Dermis blood vessel endothelial cell (primary cell): Measurements from ENCODE around the gene VAT1L. TPM values are rescaled to one million over a fixed set of nuclear protein-coding genes. Genes with fewer than 3 reads are reported as not detected.

Source experiments
- DNase-seq: peaks from one replicate; pipeline ENCODE4 v3.0.0; 2010
- total RNA-seq: library from RNA; depleted of rRNA; stranded (reverse); fragments of >200 nt; gene quantifications from 2 replicates; pipeline ENCODE4 v1.2.3, GENCODE V29; 2014

VAT1L gene
- total RNA-seq, 1 donor from 2014 or later, result 1.4 TPM

GRCh38 chr16:77869997-77870813, 81.8 kb downstream of the VAT1L start:
- DNase-seq, result peak; percentile 24

- no peak for DNase-seq
Measured at GRCh38 chr16:77871932-77872331, 83.6 kb downstream of the VAT1L start.

GRCh38 chr16:77873066-77873465, 84.7 kb downstream of the VAT1L start:
- no peak for DNase-seq

- no peak for DNase-seq
Measured at GRCh38 chr16:77874347-77874746, 86.0 kb downstream of the VAT1L start.

- DNase-seq, result no peak
Measured at GRCh38 chr16:77876776-77877175, 88.4 kb downstream of the VAT1L start.

DNA sequence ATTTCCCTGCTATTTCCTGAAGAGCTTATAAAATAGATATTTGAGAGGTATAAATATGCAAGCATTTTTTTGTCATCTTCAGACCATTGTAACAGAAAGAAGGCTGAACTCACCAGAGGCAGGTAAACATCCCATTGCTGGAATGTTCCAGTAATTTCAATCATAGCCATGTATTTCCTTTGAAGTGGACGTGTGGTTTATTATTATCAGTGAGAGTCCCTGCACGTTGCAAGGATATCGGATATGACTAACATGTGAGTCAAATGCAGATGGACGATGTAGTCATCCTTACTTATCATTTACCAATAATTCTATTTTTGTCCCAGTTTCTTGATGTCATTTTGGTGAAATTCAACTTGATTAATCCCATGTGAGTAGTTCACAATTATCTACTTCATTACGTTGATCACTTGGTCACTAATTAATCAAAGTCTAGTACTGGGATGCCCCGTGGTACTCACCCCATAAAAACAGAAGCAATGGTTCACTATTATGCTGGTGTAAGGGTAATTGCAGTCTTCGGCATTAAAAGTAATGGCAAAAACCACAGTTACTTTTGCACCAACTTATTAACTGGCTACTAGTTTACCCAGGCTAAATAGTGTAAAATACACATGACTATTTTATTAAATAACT, 89.5 kb downstream of the VAT1L start:
- peak; percentile 94 for DNase-seq

DNA sequence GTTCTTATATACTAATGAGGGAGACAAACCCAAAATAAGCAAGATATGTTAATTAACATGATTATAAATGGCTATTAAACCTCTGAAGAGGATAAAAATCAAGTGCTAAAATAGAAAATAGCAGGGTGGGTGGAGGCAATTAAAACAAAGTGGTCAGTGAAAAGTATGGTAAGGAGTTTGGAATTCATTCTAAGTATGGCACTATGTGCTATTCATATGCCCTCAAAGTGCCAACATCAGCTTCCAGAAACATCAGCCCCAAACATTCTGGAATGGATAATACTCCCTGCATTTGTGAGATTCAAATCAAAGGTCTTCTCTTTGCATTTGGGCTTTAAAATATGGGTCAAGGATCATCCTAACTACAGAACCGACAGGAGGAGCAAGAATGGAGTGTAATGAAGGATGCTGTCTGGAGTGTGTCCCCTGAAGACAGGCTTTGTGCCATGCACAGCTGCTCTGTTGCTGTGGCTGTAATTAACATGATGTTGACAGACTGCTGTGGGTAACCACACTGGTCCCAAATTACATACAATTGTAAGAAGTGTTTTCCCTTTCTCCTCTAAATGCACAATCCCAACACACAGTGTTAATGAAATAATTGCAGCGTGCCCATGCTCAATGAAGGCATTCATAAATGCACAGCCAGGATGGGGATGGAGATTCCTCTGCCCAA, 93.1 kb downstream of the VAT1L start:
- DNase-seq, result no peak

- DNase-seq, result no peak
Measured at GRCh38 chr16:77882358-77882757, 94.0 kb downstream of the VAT1L start.

DNA sequence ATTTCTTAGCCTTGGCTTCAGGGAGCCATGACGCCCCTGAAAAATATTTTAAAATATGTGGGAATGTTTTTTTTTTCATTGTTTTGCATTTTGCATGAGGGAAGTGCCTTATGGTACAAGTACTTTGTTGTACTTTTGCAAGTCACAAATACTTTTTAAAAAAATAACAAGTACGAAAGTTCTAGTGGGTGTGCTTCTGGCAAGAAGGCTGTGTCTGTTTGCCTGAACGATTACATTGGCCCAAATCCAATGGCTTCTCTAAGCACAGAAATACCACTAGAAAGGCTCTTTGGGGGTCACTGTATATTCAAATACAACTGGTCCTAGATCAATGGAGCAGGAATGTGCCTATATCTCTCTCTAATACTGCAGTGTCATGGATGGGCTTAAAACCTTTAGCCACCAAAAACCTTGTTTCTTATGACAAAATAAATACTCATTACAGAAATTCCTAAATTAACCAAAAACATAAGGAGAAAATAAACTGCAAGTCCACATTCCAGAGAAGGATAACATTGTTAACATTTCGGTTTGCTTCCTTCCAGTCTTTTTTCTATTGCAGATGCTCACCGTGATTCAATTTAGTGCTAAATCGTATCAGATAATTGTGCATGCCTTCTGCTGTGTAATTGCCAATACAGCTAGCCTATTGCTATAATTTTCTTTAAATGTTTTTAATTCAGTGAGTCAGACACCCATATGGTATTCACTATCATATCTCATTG, 97.4 kb downstream of the VAT1L start:
- peak; percentile 30 for DNase-seq

GRCh38 chr16:77888871-77889270, 100.5 kb downstream of the VAT1L start:
- no peak for DNase-seq

- DNase-seq, result no peak
Measured at GRCh38 chr16:77890075-77890474, 101.7 kb downstream of the VAT1L start.

GRCh38 chr16:77894162-77894561, 105.8 kb downstream of the VAT1L start:
- DNase-seq, result no peak

DNA sequence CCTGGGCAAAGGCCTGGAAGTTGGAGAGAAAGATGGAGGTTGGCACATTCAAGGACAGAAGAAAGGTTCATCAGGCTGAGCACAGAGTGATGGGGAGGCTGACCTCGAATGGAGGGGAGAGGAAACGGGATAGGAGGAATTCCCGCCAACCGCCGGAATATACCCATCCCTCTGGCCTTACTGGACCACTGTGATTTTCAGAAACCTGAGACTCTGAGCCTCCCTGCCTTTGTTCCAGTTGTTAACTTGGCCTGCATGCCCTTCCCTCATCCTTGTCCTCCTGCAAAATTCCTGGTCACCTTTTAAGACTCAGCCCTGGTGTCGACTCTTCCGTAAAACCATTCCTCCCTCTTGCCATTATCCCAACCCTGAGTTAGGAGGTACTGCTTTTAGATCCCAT, 107.6 kb downstream of the VAT1L start:
- DNase-seq, result no peak

- DNase-seq, result peak; percentile 23
Measured at GRCh38 chr16:77896415-77897128, 108.2 kb downstream of the VAT1L start.

- peak; percentile 17 for DNase-seq
Measured at GRCh38 chr16:77897129-77897437, 108.7 kb downstream of the VAT1L start.

DNA sequence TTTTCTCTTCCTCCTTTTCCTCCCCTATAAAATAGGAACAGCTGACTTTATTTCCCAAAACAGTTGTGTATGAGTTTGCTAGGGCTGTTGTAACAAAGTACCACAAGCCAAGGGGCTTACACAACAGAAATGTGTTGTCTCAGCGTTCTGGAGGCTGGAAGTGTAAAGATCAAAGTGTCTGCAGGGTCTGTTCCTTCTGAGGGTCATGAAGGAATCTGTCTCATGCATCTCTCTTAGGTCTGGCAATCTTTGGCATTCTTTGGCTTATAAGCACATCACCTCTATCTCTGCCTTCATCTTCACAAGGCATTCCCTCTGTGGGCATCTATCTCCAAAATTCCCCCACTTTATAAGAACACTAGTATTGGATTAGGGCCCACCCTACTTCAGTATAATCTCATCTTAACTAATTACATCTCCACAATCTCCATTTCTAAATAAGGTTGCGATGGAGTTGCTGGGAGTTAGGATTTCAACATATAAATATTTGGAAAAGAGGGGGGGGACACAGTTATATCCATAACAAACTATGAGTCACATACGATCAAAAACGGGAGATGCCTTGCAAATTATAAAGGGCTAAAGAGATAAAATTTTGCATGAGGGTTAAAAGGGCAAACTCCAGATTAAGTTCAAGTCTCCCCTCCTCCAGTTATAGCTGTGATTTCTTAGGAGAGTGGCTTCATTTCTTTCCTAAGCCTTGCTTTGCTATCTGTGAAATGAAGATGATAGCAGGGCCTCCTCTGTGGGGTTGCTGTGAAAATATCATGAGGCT, 109.7 kb downstream of the VAT1L start:
- DNase-seq, result no peak

DNA sequence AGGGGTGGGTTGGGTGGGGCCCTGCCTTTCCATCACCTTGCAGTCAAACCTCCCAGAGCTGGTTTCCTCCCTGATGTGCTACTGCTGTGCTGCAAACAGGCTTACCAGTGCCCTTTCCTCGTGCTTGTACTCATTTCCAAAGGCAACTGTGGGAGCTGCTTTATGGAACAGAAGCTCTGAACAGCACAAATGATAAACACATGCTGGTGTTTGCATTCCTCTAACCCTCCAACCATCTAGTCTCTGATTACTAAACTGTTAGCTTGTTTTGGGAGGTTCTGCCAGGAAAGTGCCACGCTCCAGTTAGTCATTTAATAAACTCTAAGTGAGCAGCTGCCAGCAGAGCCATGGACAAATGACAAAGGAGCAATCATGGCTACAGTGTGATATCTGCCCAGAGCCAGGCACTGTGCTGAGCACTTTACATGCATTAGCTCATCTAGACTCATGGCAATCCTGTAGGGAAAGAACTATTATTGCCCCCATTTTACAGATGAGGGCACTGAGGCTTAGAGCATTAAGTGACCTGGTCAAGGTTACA, 110.4 kb downstream of the VAT1L start:
- no peak for DNase-seq

DNA sequence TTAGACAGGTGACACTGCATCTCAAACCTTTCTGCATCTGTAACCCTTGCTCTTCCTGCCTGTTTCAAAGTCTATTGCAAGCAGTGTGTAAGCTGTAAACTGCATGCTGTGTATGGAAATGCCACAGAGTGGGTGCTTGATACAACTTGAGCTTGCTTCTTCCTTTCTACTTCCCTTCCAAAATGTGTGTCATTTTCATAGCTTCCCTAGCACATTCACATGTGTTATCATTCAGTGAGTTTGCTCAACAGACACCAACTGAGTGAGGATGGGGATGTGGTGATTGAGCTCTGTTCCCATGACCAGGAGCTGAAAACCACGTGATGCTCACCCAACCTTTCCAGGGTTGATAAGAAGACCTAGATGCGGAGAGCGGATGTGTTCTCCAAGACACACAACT, 111.1 kb downstream of the VAT1L start:
- DNase-seq, result no peak

DNA sequence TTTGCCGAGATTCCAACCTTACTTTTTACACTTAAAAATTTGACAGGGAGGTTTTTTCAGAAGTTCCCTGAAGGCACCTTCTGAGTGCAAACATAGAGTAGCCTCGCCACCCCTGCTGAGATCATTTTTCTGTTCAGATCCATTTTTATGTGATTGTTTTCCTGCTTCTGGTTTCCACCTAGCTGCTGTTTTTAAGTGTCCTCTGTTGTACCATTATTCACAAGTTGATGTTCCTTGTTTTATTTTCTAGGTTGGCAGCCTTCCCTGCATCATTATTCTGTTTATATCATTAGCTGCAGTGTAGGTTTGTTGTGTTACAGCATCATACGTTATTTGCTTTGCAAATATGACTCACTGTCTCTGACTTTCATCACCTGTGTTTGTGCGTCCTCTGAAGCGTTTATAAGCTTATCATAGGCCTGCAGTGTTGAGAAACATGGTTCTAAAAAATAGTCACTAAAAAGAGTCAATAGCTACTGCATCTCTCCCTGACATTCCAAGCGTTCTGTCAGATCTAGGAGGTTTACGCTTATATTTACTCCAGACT, 117.1 kb downstream of the VAT1L start:
- no peak for DNase-seq

DNA sequence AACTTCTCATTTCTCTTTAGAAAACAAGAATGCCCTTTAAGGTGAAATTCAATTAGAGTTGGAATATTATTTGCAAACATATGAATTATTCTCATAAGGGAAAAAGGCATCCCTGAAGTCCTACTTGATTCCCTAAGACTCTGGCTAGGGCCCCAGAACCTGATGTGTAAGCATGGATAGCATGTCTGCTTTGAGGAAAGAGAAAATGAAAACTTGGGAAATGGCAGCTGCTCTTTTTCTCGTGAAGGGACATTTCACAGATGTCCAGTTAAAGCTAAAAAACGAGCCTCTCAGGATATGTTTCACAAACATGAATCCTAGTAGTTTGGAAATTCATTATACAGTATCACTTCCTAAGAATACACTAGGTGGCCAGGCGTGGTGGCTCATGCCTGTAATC, 121.7 kb downstream of the VAT1L start:
- no peak for DNase-seq

DNA sequence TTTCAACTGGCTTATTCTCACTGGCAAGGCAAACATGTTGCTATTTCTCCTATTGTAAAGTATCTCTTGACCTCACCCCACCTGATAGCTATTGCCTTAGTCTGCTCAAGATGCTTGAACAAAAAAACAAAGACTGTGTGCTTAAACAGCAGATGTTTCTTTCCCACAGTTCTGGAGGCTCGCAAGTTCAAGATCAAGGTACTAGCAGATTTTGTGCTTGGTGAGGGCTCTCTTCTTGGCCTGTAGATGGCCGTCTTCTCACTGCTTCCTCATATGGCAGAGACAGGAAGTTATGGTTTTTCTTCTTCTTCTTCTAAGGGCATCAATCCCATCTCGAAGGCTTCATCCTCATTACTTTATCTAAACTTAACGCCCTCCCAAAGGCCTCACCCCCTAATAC, 124.3 kb downstream of the VAT1L start:
- no peak for DNase-seq
